GM12878 (cell line): ENCODE data around the gene CENPS. TPM values are rescaled to one million over a fixed set of nuclear protein-coding genes. Genes with fewer than 3 reads are reported as not detected.

Experiments used
- ATAC-seq: fragments of 200-7000 bp; cut with Tn5 transposase; 3 replicates; pipeline ENCODE4 v1.9.1; 2020; ENCODE audit warnings: mild to moderate bottlenecking, moderate library complexity
- BruUV-seq: library from RNA; stranded (reverse); fragments of 400-500 nt; replicated peaks from 2 replicates; lab custom pipeline; 2021; lab: Mats Ljungman, UMichigan
- CTCF ChIA-PET: fragments of 300-600 bp; sonication (Branson Sonifier 250); formaldehyde crosslinking; extraction: SDS; loops from one replicate; lab custom pipeline; 2021; ENCODE audit warnings: inconsistent platforms; lab: Yijun Ruan, JAX
- POLR2A ChIA-PET: fragments of 350-600 bp; formaldehyde crosslinking; extraction: SDS; loops from one replicate; lab custom pipeline; 2021; ENCODE audit warnings: inconsistent platforms; lab: Charles Lee
- RAD21 ChIA-PET: fragments of 300-600 bp; sonication (Branson Sonifier 250); formaldehyde crosslinking; loops from one replicate; lab custom pipeline; 2023; ENCODE audit warnings: antibody characterized with exemption; ENCODE audit not compliant: unreplicated experiment; lab: Charles Lee
- SMC1A ChIA-PET: fragments of 300-600 bp; sonication (Branson Sonifier 250); formaldehyde crosslinking; loops from one replicate; lab custom pipeline; 2023; ENCODE audit not compliant: unreplicated experiment, uncharacterized antibody; lab: Charles Lee
- DNase-seq: peaks from one replicate; pipeline ENCODE4 v3.0.0-alpha.2; 2011; ENCODE audit warnings: low read depth, low spot score
- FAIRE-seq: peaks from 3 replicates; lab custom pipeline; 2011; peaks lifted over from hg19 to GRCh38; lab: Jason Lieb, UNC
- H2AFZ ChIP-seq: 2 replicates; pipeline ENCODE4 v1.6.0; 2011; ENCODE audit warnings: low read depth, low read length, control low read depth; ENCODE audit not compliant: control insufficient read depth
- H3K27ac ChIP-seq: 2 replicates; pipeline ENCODE4 v1.5.1; 2011; ENCODE audit warnings: control low read depth; ENCODE audit not compliant: control insufficient read depth, insufficient read depth
- H3K27me3 ChIP-seq, 2 experiments: replicated peaks in 1 of 2; 2 replicates each; pipeline versions ENCODE4 v1.6.0 to v1.6.1; 2011; ENCODE audit warnings: low read length in 1 of 2; ENCODE audit not compliant: control insufficient read depth in 2 of 2, insufficient read depth in 2 of 2
- H3K36me3 ChIP-seq, 2 experiments: 2 replicates each; pipeline ENCODE4 v1.5.1; 2011; ENCODE audit warnings: low read length in 1 of 2; ENCODE audit not compliant: control insufficient read depth in 2 of 2, insufficient read depth in 2 of 2
- H3K4me1 ChIP-seq: 2 replicates; pipeline ENCODE4 v1.6.1; 2011; ENCODE audit warnings: mild to moderate bottlenecking, low read length, moderate library complexity, mixed read lengths; ENCODE audit not compliant: control insufficient read depth, insufficient read depth
- H3K4me2 ChIP-seq: 2 replicates; pipeline ENCODE4 v1.6.0; 2011; ENCODE audit warnings: control low read depth; ENCODE audit not compliant: control insufficient read depth, insufficient read depth
- H3K4me3 ChIP-seq: fragments of 200-600 bp; sonication (generic); 2 replicates; pipeline ENCODE4 v1.5.1; 2016
- H3K79me2 ChIP-seq: 2 replicates; pipeline ENCODE4 v1.6.0; 2011; ENCODE audit warnings: low read length; ENCODE audit not compliant: control insufficient read depth, insufficient read depth
- H3K9ac ChIP-seq: 2 replicates; pipeline ENCODE4 v1.8.0; 2011; ENCODE audit warnings: low read length, control low read depth, mixed read lengths; ENCODE audit not compliant: control insufficient read depth, insufficient read depth
- H3K9me3 ChIP-seq: replicated peaks from 3 replicates; pipeline ENCODE4 v1.5.1; 2011; ENCODE audit warnings: mild to moderate bottlenecking, low read length; ENCODE audit not compliant: control insufficient read depth, insufficient read depth
- H4K20me1 ChIP-seq: 2 replicates; pipeline ENCODE4 v1.6.0; 2011; ENCODE audit not compliant: control insufficient read depth, insufficient read depth
- CREB1 ChIP-seq: IDR thresholded peaks from 2 replicates; pipeline ENCODE4 v1.6.1; 2012; ENCODE audit warnings: low read depth, mild to moderate bottlenecking, inconsistent platforms
- IRF5 ChIP-seq: fragments of 450-650 bp; IDR thresholded peaks from 2 replicates; pipeline ENCODE4 v1.6.1; 2017; ENCODE audit warnings: borderline replicate concordance
- WGBS: methylation state at CpG from one replicate; pipeline ENCODE4 v1.1.6; 2016; ENCODE audit warnings: low lambda C conversion rate; ENCODE audit not compliant: insufficient replicate concordance, insufficient coverage; ENCODE audit errors: missing lambda C conversion rate; 5-methylcytosine and 5-hydroxymethylcytosine counted together
- in situ Hi-C: fragments of 300-500 bp; cut with MboI; formaldehyde crosslinking; loops from 9 replicates; pipeline ENCODE4 v1.14.3; 2018; ENCODE audit warnings: mixed read lengths
- intact Hi-C: fragments of 100-400 bp; cut with micrococcal nuclease; formaldehyde crosslinking; loops from one replicate; pipeline ENCODE4 v1.14.2; 2022; ENCODE audit not compliant: unreplicated experiment
- polyA plus RNA-seq, 11 experiments: library from polyadenylated mRNA; depleted of rRNA in 4 of 11; unstranded in 6 of 11; stranded (reverse) in 5 of 11; fragments of >200 nt; fragmentation: Nextera tagmentation in 4 of 11; fragmentation: Illumina TruSeq in 1 of 11; extraction: Ambion mirVana in 4 of 11; extraction: Trizol in 1 of 11; gene quantifications; 1 replicate in 1 of 11; 2 replicates in 10 of 11; pipeline versions ENCODE4 v1.2.1 to v1.2.3, GENCODE V29; 2011 to 2016; ENCODE audit warnings: inconsistent platforms in 2 of 11, missing spikeins in 2 of 11, low read depth in 1 of 11
- total RNA-seq, 4 experiments: library from RNA; depleted of rRNA in 3 of 4; stranded (reverse); fragments of >200 nt in 3 of 4; fragmentation: Illumina TruSeq in 1 of 4; extraction: Trizol in 1 of 4; gene quantifications; 2 replicates each; pipeline versions ENCODE4 v1.2.1 to v1.2.3, GENCODE V29; 2013 to 2021
- TF ChIP-seq, protein P1 (sequence below): IDR thresholded peaks from 2 replicates; pipeline ENCODE4 v1.6.1; 2011; ENCODE audit warnings: borderline replicate concordance, low read depth, mild to moderate bottlenecking, moderate library complexity, low read length; ENCODE audit not compliant: insufficient read depth, poor library complexity, severe bottlenecking

Gene CENPS
- total and polyA plus RNA-seq, 10 of the 15 experiments (the other 5 are each of a cell fraction or from before 2014, with no cell fraction given) = 9.4 to 51.7 (median 16.7) TPM

DNA sequence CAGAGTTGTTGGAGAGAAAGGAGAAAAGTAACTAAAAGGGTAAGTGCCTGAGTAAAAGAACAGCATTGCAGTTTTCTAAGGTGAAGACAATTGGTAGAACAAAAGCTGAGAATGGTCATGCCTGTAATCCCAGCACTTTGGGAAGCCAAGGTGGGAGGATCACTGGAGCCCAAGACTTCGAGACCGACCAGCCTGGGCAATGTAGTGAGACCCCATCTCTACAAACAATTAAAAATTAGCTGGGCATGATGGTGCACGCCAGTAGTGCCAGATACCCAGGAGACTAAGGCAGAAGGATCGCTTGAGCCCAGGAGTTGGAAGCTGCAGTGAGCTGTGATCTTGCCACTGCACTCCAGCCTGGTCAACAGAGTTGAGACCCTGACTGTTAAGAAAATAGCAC is 46.6 kb upstream of the CENPS start (continued):
- no peak for TF ChIP-seq CREB1

- Histone ChIP-seq H3K27ac (no peak overlapping the region), H3K4me1 (peaks cover 6% of the 10 kb centered on the region), H2AFZ (no peak overlapping the region), H3K9me3 (no peaks in the 10 kb centered on the region), H3K36me3 (no peaks in the 10 kb centered on the region), H3K4me3 (no peak overlapping the region), H3K9ac (no peak overlapping the region), H3K4me2 (no peak overlapping the region), H3K79me2 (no peaks in the 10 kb centered on the region), H4K20me1 (no peaks in the 10 kb centered on the region)
- no TSS peak for BruUV-seq
- in situ Hi-C loops (no loop called here), intact Hi-C loops (no loop called here)
- ATAC-seq (no peak), DNase-seq (no peak), FAIRE-seq (no peak)
- SMC1A ChIA-PET = no interaction called here
- POLR2A ChIA-PET = no interaction called here
- 67% methylated on average over 8 of the region's 8 CpGs for WGBS
- RAD21 ChIA-PET = no interaction called here
- CTCF ChIA-PET = interaction anchor here (0.6 to 1.0 kb wide), 2 partner anchors 14 to 46 kb away, joined by 3 to 4 read pairs; no protein-coding TSS in a partner anchor
- TF ChIP-seq, protein P1, sequence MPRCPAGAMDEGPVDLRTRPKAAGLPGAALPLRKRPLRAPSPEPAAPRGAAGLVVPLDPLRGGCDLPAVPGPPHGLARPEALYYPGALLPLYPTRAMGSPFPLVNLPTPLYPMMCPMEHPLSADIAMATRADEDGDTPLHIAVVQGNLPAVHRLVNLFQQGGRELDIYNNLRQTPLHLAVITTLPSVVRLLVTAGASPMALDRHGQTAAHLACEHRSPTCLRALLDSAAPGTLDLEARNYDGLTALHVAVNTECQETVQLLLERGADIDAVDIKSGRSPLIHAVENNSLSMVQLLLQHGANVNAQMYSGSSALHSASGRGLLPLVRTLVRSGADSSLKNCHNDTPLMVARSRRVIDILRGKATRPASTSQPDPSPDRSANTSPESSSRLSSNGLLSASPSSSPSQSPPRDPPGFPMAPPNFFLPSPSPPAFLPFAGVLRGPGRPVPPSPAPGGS = peak; percentile 29
- no peak for TF ChIP-seq IRF5
- TF ChIP-seq, all 136 proteins: peak for 1
- H3K27me3 ChIP-seq = no peaks in the 10 kb centered on the region
Observed at GRCh38 chr1:10384219-10384618, 46.0 kb upstream of the CENPS start.
